ENCODE results near the gene CPT1B. TPM values are rescaled to one million over a fixed set of nuclear protein-coding genes. Genes with fewer than 3 reads are reported as not detected.

Gene CPT1B
- total and polyA plus RNA-seq, 4 experiments from 2014 or later = 2.3 to 70.0 (median 68.0) TPM; not detected in 1

DNA sequence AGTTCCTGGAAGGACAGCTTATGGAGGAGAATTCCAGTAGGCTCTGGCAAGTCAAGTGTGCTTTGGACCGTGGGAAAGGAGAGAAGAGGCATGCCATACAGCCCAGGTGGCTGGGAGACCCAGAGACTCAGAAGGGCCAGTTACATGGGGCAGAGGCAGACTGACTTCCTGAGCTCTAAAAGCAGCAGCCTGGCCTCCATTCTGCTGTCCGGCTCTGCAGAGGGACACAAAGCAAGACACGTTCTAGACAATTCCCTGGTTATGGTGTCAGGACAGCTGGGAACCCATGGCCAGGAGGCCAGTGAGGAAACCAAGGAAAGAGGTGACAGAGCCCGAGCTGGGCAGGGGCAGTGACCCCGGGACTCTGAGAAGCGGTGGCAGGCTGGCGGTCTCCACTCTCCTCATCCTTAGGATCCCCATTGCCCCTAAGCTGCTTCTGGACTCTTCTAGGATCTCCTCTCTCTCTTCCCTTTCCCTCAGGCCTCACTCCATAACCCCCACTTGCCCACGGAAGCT lies 2.7 kb downstream of the CPT1B start:
- H3K27ac Mint-ChIP-seq = no peak overlapping the region
- H3K27me3 Mint-ChIP-seq = no peaks in the 10 kb centered on the region
- ChIA-PET CTCF (ENCODE audit: partially characterized antibody) (interaction anchor here (1.0 to 2.5 kb wide), 3 partner anchors 12 to 103 kb away, joined by 4 to 10 read pairs (median 4); partner anchors contain the start of gene SYCE3), POLR2A (ENCODE audit: partially characterized antibody) (interaction anchor here (1.5 to 1.9 kb wide), 2 partner anchors 36 to 67 kb away, joined by 3 to 6 read pairs; partner anchors contain the start of genes LMF2 and NCAPH2)
- H3K36me3 Mint-ChIP-seq = peaks cover 15 to 21% of the 10 kb centered on the region in 2 donors
- peaks cover 3 to 23% (median 9%) of the 10 kb centered on the region in 4 donors for H3K4me1 Mint-ChIP-seq
- H3K4me3 Mint-ChIP-seq = peak overlapping the region in 1 of 8 donors; percentile 55
- H3K9me3 Mint-ChIP-seq = no peaks in the 10 kb centered on the region
- H3K4me1 ChIP-seq (ENCODE audit: insufficient read depth, low read length) = peaks cover 4% of the 10 kb centered on the region
- no peaks in the 10 kb centered on the region for H3K9me3 ChIP-seq (ENCODE audit: control insufficient read depth in 1 of 2, low read length in 2 of 2)
- H3K27ac ChIP-seq (ENCODE audit: low read depth, low read length) = no peak overlapping the region
- H3K4me3 ChIP-seq (ENCODE audit: low read length in 2 of 2) = no peak overlapping the region
- H3K27me3 ChIP-seq (ENCODE audit: insufficient read depth, low read length) = no peaks in the 10 kb centered on the region
- DNase-seq = no peak
- intact Hi-C loops (cut with micrococcal nuclease) = no loop called here
- peaks cover 6% of the 10 kb centered on the region for H3K36me3 ChIP-seq (ENCODE audit: insufficient read depth, low read length)

DNA sequence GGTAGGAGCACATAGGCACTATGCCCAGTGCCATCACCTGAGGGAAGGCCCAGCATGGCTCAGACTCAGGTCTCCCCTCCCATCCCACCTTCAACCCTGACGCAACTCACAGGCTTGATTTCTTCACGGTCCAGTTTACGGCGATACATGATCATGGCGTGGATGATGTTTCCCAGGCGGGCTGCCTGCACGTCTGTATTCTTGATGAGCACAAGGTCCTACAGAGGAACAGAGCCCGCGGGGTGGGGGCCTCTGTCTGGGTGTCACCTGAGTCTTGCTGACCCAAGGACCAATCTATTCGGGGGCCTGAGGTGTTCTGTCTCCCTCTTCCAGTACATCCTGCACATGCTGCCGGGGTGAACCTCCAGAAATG lies 3.9 kb downstream of the CPT1B start:
- Mint-ChIP-seq H3K27me3 (no peaks in the 10 kb centered on the region), H3K9me3 (no peaks in the 10 kb centered on the region), H3K27ac (no peak overlapping the region), H3K36me3 (peaks cover 15 to 24% of the 10 kb centered on the region in 2 donors), H3K4me1 (peaks cover 0 to 12% (median 5%) of the 10 kb centered on the region in 4 donors), H3K4me3 (no peak overlapping the region)
- peaks cover 17% of the 10 kb centered on the region for H3K36me3 ChIP-seq (ENCODE audit: insufficient read depth, low read length)
- H3K4me1 ChIP-seq (ENCODE audit: insufficient read depth, low read length) = peaks cover 4% of the 10 kb centered on the region
- no peaks in the 10 kb centered on the region for H3K9me3 ChIP-seq (ENCODE audit: control insufficient read depth in 1 of 2, low read length in 2 of 2)
- POLR2A ChIA-PET (ENCODE audit: partially characterized antibody) = interaction anchor here (1.9 kb wide), 1 partner anchor 35 kb away, joined by 6 read pairs; no protein-coding TSS in a partner anchor
- DNase-seq = no peak
- intact Hi-C loops (cut with micrococcal nuclease) = no loop called here
- CTCF ChIA-PET (ENCODE audit: partially characterized antibody) = interaction anchor here (1.0 to 1.2 kb wide), 2 partner anchors 11 to 102 kb away, joined by 4 read pairs; partner anchors contain the start of gene SYCE3
- H3K27me3 ChIP-seq (ENCODE audit: insufficient read depth, low read length) = no peaks in the 10 kb centered on the region
- H3K27ac ChIP-seq (ENCODE audit: low read depth, low read length) = no peak overlapping the region
- no peak overlapping the region for H3K4me3 ChIP-seq (ENCODE audit: low read length in 2 of 2)

DNA sequence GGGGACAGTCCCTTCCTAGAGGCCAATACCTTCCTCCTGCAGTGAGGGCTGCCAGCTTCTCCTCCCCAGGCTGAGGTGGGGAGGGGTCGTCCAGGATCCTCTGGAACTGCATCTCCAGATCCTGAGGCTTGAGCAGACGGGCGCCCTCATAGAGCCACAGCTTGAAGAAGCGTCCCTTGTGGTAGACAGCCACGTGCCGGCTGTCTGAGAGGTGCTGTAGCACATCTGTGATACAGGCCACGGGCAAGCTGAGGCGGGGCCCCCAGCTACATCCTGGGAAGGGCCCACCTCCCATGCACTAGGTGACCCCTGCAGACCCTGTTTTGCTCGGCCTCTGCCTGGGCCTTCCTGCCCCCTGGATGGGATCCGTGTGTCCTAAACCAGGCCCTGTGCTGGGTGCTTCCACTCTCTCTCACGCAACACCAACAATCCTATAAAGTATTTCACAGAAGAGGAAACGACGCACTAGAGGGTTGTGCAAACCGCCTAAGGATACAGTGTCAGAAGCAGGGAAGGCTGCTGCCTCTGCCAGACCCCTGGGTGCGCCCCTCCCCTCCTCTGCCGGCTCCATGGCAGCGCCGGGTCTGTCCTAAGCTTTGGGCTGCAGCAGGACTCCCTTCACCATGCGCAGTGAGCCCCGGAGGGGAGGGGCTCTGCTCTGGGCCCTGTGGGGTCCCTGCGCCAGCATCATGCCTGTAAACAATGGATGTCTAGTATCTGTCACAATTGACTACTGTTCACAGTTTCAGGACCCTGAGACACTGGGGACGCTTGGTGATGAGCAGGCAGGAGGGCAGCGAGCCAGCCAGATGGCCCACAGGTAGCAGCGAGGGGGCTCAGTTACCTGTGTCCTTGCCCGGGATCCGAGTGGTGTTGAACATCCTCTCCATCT lies 4.5 kb downstream of the CPT1B start:
- no peak overlapping the region for H3K27ac Mint-ChIP-seq
- H3K27me3 ChIP-seq (ENCODE audit: insufficient read depth, low read length) = no peaks in the 10 kb centered on the region
- no peaks in the 10 kb centered on the region for H3K27me3 Mint-ChIP-seq
- H3K27ac ChIP-seq (ENCODE audit: low read depth, low read length) = no peak overlapping the region
- H3K4me1 ChIP-seq (ENCODE audit: insufficient read depth, low read length) = peaks cover 4% of the 10 kb centered on the region
- H3K36me3 Mint-ChIP-seq = peaks cover 18 to 28% of the 10 kb centered on the region in 2 donors
- no peak overlapping the region for H3K4me3 ChIP-seq (ENCODE audit: low read length in 2 of 2)
- ChIA-PET CTCF (ENCODE audit: partially characterized antibody) (interaction anchor here (1.4 kb wide), 1 partner anchor 11 kb away, joined by 3 read pairs; the partner anchor contains the start of gene SYCE3), POLR2A (ENCODE audit: partially characterized antibody) (interaction anchor here (1.0 to 1.4 kb wide), 3 partner anchors 10 to 34 kb away, joined by 3 read pairs; partner anchors contain the start of gene SYCE3)
- H3K4me3 Mint-ChIP-seq = no peak overlapping the region
- H3K9me3 Mint-ChIP-seq = no peaks in the 10 kb centered on the region
- H3K36me3 ChIP-seq (ENCODE audit: insufficient read depth, low read length) = peaks cover 22% of the 10 kb centered on the region
- DNase-seq = no peak
- intact Hi-C loops (cut with micrococcal nuclease) = no loop called here
- H3K9me3 ChIP-seq (ENCODE audit: control insufficient read depth in 1 of 2, low read length in 2 of 2) = no peaks in the 10 kb centered on the region
- H3K4me1 Mint-ChIP-seq = peaks cover 0 to 10% (median 5%) of the 10 kb centered on the region in 4 donors

DNA sequence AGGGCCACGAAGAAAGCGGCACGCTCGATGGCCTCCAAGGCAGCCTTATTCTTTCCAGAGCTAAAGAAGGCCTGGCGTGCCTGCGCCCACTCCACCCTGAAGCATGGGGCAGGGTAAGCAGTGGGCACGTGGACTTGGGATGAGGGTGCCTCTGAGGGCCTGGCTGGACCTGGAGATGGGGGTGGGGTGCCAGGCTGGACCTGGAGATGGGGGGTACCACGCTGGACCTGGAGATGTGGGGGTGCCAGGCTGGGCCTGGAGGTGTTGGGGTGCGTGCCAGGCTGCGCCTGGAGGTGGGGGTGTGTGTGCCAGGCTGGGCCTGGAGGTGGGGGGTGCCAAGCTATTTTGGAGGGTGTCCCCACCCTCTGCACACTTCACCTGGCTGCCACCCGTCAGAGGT lies 5.3 kb downstream of the CPT1B start:
- no peaks in the 10 kb centered on the region for H3K9me3 ChIP-seq (ENCODE audit: control insufficient read depth in 1 of 2, low read length in 2 of 2)
- DNase-seq = no peak
- Mint-ChIP-seq H3K4me3 (no peak overlapping the region), H3K4me1 (peaks cover 0 to 10% (median 5%) of the 10 kb centered on the region in 4 donors), H3K27me3 (no peaks in the 10 kb centered on the region), H3K27ac (no peak overlapping the region), H3K9me3 (no peaks in the 10 kb centered on the region), H3K36me3 (peaks cover 21 to 31% of the 10 kb centered on the region in 2 donors)
- intact Hi-C loops (cut with micrococcal nuclease) = no loop called here
- ChIA-PET POLR2A (ENCODE audit: partially characterized antibody) (interaction anchor here (1.0 to 1.4 kb wide), 4 partner anchors 10 to 65 kb away, joined by 3 read pairs; partner anchors contain the start of genes LMF2, NCAPH2 and SYCE3), CTCF (ENCODE audit: partially characterized antibody) (interaction anchor here (0.9 to 1.5 kb wide), 3 partner anchors 10 to 33 kb away, joined by 3 to 4 read pairs (median 3); partner anchors contain the start of gene SYCE3)
- H3K27ac ChIP-seq (ENCODE audit: low read depth, low read length) = no peak overlapping the region
- H3K36me3 ChIP-seq (ENCODE audit: insufficient read depth, low read length) = peaks cover 25% of the 10 kb centered on the region
- no peak overlapping the region for H3K4me3 ChIP-seq (ENCODE audit: low read length in 2 of 2)
- peaks cover 4% of the 10 kb centered on the region for H3K4me1 ChIP-seq (ENCODE audit: insufficient read depth, low read length)
- no peaks in the 10 kb centered on the region for H3K27me3 ChIP-seq (ENCODE audit: insufficient read depth, low read length)

DNA sequence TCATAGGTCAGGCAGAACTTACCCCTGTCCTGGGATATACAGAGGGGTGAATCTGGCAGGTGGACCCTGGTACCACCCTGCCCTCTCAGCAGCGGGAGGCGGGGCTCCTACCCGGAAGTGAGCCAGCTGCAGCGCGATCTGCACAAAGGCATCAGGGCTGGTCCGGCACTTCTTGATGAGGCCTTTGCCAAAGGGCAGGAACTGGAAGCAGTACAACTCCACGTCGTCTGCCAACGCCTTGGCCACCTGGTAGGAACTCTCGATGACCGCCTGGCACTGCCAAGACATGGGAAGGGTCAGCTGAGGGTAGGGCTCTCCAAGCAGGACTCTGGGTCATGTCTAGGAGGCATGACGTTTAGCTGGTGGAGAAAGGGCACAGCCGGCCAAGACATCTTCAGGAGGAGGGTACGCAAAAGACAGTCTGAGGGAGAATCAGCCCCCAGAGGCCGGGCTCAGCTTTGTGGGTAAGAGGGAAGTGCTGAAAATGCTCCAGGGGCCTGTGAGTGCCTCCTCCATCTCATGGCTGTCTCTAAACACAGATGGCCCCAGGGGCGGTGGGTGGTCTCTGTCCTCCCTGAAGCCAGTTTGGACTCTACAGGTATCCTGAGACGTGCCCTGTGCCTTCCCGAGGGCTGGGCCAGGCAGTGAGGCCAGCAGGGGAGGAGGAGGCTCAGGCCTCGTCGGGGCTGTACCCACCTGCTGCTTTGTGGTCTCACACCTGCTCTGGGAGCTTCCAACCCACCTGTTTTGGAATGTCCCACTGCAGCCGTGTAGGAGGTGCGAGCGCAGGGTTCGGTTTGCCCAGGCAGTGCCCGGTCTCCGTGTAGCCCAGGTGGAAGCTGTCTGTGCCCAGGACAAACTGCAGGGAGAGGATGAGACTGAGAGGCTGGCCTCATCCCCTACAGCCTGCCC lies 6.7 kb downstream of the CPT1B start:
- DNase-seq = no peak
- intact Hi-C loops (cut with micrococcal nuclease) = no loop called here
- Mint-ChIP-seq H3K27ac (no peak overlapping the region), H3K27me3 (no peaks in the 10 kb centered on the region), H3K4me1 (peaks cover 0 to 5% (median 0%) of the 10 kb centered on the region in 4 donors), H3K36me3 (peaks cover 20 to 28% of the 10 kb centered on the region in 2 donors), H3K9me3 (no peaks in the 10 kb centered on the region), H3K4me3 (no peak overlapping the region)
- H3K4me3 ChIP-seq (ENCODE audit: low read length in 2 of 2) = no peak overlapping the region
- no peaks in the 10 kb centered on the region for H3K9me3 ChIP-seq (ENCODE audit: control insufficient read depth in 1 of 2, low read length in 2 of 2)
- H3K27ac ChIP-seq (ENCODE audit: low read depth, low read length) = no peak overlapping the region
- POLR2A ChIA-PET (ENCODE audit: partially characterized antibody) = interaction anchor here (1.2 to 1.5 kb wide), 3 partner anchors 11 to 64 kb away, joined by 3 to 4 read pairs (median 3); partner anchors contain the start of genes CHKB, LMF2 and NCAPH2
- H3K27me3 ChIP-seq (ENCODE audit: insufficient read depth, low read length) = no peaks in the 10 kb centered on the region
- no peaks in the 10 kb centered on the region for H3K4me1 ChIP-seq (ENCODE audit: insufficient read depth, low read length)
- CTCF ChIA-PET (ENCODE audit: partially characterized antibody) = interaction anchor here (0.9 to 1.5 kb wide), 3 partner anchors 23 to 46 kb away, joined by 3 to 4 read pairs (median 4); partner anchors contain the start of gene SCO2
- peaks cover 25% of the 10 kb centered on the region for H3K36me3 ChIP-seq (ENCODE audit: insufficient read depth, low read length)

DNA sequence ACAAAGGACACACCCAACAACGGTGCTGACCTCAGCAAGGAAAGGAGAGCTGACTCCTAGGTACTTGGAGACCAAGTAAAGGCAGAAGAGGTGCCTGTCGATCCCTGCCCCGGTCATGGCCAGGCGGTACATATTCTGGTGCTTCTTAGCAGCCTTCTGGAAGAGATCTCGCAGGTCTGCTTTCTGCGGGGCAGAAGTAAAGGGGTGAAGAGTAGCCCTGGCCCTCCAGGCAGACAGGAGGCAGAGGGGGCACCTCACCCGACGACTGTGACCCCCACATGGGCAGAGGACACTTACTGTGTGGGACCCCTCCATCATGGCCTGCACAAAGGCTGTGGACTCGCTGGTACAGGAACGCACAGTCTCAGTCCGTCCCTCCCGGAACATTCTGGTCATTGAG lies 7.4 kb downstream of the CPT1B start:
- Histone ChIP-seq H3K4me3 (ENCODE audit: low read length in 2 of 2) (no peak overlapping the region), H3K27me3 (ENCODE audit: insufficient read depth, low read length) (no peaks in the 10 kb centered on the region), H3K9me3 (ENCODE audit: control insufficient read depth in 1 of 2, low read length in 2 of 2) (no peaks in the 10 kb centered on the region), H3K27ac (ENCODE audit: low read depth, low read length) (no peak overlapping the region), H3K36me3 (ENCODE audit: insufficient read depth, low read length) (peaks cover 25% of the 10 kb centered on the region), H3K4me1 (ENCODE audit: insufficient read depth, low read length) (no peaks in the 10 kb centered on the region)
- intact Hi-C loops (cut with micrococcal nuclease) = no loop called here
- no peak overlapping the region for H3K4me3 Mint-ChIP-seq
- no peak overlapping the region for H3K27ac Mint-ChIP-seq
- H3K9me3 Mint-ChIP-seq = no peaks in the 10 kb centered on the region
- DNase-seq = no peak
- peaks cover 20 to 24% of the 10 kb centered on the region in 2 donors for H3K36me3 Mint-ChIP-seq
- no peaks in the 10 kb centered on the region for H3K27me3 Mint-ChIP-seq
- ChIA-PET CTCF (ENCODE audit: partially characterized antibody) (no interaction called here), POLR2A (ENCODE audit: partially characterized antibody) (interaction anchor here (1.0 to 1.5 kb wide), 2 partner anchors 26 to 45 kb away, joined by 4 read pairs; partner anchors contain the start of gene SCO2)
- peaks cover 0 to under 1% (median 0%) of the 10 kb centered on the region in 4 donors for H3K4me1 Mint-ChIP-seq

All from CD4-positive, alpha-beta memory T cell (primary cell).